ENCODE data around the gene ALKBH2. TPM values are rescaled to one million over a fixed set of nuclear protein-coding genes. Genes with fewer than 3 reads are reported as not detected.

Gene ALKBH2
- total and polyA plus RNA-seq, 2 experiments from 2014 or later, result 16.4 to 35.9 TPM

GRCh38 chr12:109044241-109044640 lies 49.0 kb downstream of the ALKBH2 start:
- Histone ChIP-seq H4K20me1 (replicated peaks; ENCODE audit: insufficient read depth) (no peaks in the 10 kb centered on the region), H3K27ac (ENCODE audit: low read depth) (no peak overlapping the region), H2AFZ (no peak overlapping the region), H3K4me3 (no peak overlapping the region), H3K27me3 (ENCODE audit: insufficient read depth) (no peaks in the 10 kb centered on the region), H3K79me2 (replicated peaks; ENCODE audit: insufficient read depth) (no peaks in the 10 kb centered on the region), H3K9me2 (ENCODE audit: insufficient read depth) (no peaks in the 10 kb centered on the region), H3K36me3 (ENCODE audit: insufficient read depth) (no peaks in the 10 kb centered on the region), H3K4me1 (ENCODE audit: insufficient read depth) (no peaks in the 10 kb centered on the region), H3F3A (replicated peaks; ENCODE audit: low read depth) (no peaks in the 10 kb centered on the region), H3K4me2 (no peak overlapping the region)
- Mint-ChIP-seq H3K4me1 (no peaks in the 10 kb centered on the region), H3K9me3 (peaks cover 3% of the 10 kb centered on the region; the same call in 1 of the 3 replicates), H3K27me3 (ENCODE audit: insufficient read depth, low read depth, poor library complexity) (no peaks in the 10 kb centered on the region), H3K4me3 (no peak overlapping the region), H3K27ac (no peak overlapping the region), H3K36me3 (ENCODE audit: low read depth) (no peaks in the 10 kb centered on the region)
- no peak for TF ChIP-seq EZH2 (IDR thresholded peaks at IDR 0.05; ENCODE audit: low read depth, unreplicated experiment)
- no peak for TF ChIP-seq CTCF (conservative IDR thresholded peaks at IDR 0.05; ENCODE audit: low read depth in 2 of 2)
- no peak for TF ChIP-seq JUNB (IDR thresholded peaks at IDR 0.05; ENCODE audit: unreplicated experiment)
- TF ChIP-seq ZNF331 (CRISPR knock-in tag; IDR thresholded peaks at IDR 0.05; ENCODE audit: low read depth), result no peak
- no peak for TF ChIP-seq CREB1 (CRISPR knock-in tag; IDR thresholded peaks at IDR 0.05; ENCODE audit: low read depth)
- TF ChIP-seq ETS1 (IDR thresholded peaks at IDR 0.05), result no peak
- TF ChIP-seq ZNF462 (CRISPR knock-in tag; IDR thresholded peaks at IDR 0.05), result no peak
- no peak for TF ChIP-seq ZNF114 (CRISPR knock-in tag; IDR thresholded peaks at IDR 0.05)
- TF ChIP-seq STAT1 (IDR thresholded peaks at IDR 0.05; ENCODE audit: unreplicated experiment), result no peak
- no peak for TF ChIP-seq EZH2phosphoT487 (IDR thresholded peaks at IDR 0.05; ENCODE audit: unreplicated experiment)
- no peak for TF ChIP-seq REST (IDR thresholded peaks at IDR 0.05; ENCODE audit: unreplicated experiment)
- ATAC-seq (no peak), DNase-seq (ENCODE audit: low spot score) (no peak)
